ENCODE results near the gene ZBTB7B.

ZBTB7B gene

DNA sequence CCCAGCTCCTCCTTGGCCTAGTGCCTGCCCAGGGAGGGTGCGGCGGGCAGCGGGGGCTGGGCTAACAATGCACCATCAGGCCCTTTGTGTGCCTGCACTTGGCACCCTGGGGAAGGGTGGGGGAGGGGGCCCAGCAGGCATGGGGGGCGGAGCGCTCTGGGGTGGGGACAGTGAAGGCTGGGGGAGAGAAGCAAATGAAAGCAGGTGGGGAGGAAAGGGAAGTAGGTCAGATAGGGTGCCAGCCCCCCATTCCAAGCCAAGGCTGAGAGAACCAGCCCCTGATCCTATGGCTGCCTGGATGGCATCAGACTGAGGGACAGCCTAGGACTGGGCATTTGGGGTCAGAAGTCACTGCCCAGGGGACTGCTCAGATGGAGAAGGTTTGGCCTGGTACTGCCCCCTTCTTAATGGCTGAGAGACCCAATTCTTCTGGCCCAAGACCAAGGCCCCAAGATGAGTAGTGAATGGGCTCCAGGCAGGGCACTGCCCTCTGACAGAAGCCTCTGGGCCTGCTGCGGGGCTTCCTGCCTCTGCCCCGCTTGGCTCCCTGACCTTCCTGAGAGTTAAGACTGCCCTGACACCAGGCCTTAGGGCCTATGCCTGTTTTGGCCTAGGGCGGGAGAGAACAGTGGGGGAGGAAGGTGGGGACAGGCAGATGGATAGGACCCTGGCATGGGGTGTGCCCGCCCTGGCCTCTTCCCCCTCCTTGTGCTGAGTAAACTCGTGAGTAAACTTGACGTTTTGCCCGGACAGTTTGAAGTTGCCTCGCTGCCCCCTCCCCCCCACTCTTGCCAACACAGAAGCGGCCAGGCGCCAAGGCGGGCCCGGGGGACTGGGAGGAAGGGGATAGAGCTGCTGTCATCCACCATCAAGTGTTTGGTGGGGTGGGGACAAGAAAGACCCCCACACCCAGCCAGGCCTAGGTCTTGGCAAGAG lies 2.7 kb downstream of the ZBTB7B start:
- no peak for FAIRE-seq

DNA sequence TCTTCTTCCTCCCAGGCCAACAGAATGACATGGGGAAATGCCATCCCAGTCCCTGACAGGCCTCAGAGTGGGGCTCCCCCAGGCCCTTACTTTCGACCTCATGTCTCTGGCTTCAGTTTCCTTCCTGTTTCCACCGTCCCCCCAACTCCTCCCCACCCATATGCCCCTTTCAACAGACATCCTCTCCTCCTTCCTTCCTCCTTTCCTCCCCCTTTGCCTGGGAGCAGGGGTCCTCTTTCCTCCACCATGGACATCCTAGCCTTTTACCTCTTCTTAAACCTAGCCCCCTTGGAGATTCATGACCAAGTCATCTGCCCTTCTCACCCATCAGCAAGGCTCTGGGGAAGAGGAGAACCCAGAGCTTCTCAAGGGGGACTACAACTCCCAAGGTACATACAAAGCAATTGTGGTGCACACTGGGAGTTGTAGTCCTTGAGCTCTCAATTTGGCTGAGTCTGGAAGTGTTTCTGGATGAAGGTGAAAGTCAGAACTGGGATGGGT lies 4.0 kb downstream of the ZBTB7B start:
- FAIRE-seq: no peak

- FAIRE-seq: no peak
These were observed 4.7 kb downstream of the ZBTB7B start for GRCh38 chr1:155007251-155007828.

DNA sequence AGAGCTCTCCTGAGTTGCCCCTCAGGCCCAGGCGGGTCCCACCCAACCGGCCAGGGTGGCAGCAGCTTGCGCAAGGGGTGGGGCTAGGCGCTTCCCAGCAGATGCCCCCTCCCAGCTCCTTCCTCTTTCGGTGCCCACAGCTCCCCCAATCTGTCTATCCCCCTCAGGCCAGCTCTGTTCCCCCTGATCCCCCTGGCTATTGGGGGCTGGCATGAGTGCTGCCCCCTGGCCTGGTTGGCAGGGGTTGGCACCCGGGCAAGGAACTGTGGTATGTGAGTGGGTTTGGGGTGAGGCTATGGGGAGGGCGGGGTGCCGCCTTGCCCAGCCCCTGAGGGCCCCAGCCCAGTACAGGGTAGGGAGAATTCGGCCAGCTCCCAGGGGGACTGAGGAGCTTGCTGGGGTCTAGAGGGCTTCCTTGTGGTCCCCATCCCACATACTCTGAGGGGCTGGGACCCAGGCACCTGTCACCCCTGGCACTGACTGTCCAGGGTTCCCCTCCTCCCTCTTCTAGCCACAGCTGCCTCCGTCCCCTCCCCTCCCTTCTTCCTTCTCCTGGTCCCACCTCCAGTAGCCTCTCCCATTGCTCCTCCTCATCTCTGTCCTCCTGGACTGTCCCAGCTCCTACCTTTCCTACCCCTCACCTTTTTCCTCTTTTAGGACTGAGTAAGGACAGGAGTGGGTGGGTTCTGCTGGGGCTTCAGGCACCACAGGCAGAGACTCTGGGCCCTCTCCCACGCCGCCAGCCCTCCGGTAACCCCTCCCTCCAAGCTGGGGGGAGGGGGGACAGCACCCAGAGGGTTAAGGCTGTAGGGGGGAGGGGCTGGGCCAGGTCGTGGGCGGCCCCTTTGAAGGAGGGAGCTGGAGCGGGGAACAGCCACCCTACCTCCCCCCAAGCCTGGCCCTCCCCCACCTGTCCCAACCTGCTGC lies 5.7 kb downstream of the ZBTB7B start:
- no peak for FAIRE-seq

- no peak for FAIRE-seq
These were observed 6.7 kb downstream of the ZBTB7B start for GRCh38 chr1:155009221-155009711.

DNA sequence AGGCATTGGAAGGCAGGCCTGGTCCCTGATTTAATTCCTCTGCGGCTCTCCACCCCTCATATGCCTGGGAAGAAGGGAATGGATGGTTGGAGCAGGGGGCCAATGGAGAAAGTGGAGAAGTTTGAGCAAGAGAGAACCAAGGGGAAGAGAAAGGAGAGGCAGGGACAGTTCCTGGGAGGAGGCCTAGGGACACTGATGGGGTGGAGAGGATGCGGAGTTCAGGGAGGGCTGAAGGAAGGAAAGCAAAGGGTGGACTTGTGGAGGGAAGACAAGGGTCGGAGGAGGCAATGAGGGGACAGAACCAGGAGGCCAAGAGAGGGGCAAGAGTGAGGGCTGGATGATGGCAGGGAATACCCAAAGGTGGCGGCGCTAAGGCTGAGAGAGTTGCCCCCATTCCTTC lies 7.1 kb downstream of the ZBTB7B start:
- FAIRE-seq: no peak

DNA sequence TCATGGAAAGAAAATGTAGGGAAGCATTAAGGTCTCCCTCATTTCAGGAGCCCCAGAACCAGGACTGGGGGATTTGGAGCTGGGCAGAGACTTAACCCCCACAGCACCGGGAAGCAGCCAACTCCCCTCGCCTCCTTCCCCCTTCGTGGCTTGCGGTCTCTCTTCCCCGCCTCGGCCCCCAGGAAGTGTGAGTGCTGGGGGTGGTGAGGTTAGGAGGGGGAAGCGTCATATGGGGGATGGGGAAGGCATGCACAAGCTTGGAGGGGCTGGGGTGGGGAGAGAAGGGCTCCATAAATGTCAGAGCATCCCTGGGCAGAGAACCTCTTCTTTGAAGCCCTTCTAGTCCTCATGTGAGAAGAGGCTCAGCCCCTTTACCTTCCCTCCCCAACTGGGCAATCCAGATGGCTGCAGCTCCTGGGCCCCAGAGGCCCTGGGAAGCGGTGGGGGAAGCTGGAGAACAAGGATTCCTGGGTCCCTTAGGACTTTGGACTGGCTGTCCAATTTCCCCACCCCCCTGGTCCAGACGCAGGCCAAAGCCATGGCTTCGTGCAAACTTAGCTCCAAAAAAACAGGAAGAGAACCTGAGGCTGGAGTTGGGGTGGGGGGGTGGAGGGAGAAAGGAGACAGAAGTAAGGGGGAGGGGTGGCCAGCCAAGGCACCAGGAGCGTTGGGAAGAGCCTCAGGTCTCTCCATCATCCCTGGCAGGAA lies 7.8 kb downstream of the ZBTB7B start:
- FAIRE-seq: no peak

DNA sequence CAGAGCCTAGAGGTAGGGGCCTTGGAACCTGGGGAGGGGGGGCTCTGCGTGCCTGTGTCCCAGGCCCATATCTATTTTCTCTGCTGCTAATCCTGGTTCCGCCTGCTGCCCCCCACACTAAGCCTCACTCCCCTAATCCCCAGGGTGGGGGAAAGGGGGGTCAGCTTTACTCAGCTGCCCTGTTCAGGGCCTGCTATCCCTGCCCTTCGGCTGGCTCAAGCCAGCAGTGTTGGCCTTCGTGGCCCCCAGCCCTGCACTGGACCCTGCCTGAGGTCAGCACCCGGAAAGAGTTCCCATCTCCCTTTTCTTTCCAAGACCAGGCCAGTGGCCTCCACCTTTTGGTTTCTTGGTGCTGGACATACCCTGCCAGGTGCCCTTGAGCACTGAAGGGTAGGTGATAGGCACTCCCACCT lies 8.4 kb downstream of the ZBTB7B start:
- FAIRE-seq: no peak

- no peak for FAIRE-seq
These were observed 8.9 kb downstream of the ZBTB7B start for GRCh38 chr1:155011437-155012025.

DNA sequence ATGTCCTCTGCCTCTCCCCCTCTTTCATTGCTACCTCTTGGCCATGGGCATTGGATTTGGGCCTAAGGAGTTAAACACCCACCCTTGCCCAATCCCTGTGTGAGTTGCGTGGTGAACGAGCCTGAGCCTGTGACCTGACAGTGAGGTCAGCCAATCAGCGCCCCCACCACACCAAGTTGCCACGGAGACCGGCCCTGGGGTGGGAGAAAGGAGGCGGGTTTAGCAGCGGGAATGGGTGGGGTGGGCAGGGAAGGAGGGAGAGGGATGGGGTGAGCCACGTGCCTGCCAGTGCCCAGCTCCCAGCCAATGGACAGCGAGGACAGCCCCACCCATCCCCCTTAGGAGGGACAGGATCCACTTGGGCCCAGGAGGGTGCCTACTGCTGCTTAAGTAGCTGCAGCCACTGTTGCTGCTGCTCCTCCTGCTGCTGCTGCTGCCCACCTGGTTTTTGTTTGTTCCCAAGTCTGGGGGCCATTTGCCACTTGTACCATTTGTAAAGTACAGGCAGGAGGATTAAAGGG lies 9.5 kb downstream of the ZBTB7B start:
- no peak for FAIRE-seq

GRCh38 chr1:155012776-155013602 lies 10.4 kb downstream of the ZBTB7B start:
- FAIRE-seq: no peak

GRCh38 chr1:155013632-155014031 lies 11.0 kb downstream of the ZBTB7B start:
- no peak for FAIRE-seq

DNA sequence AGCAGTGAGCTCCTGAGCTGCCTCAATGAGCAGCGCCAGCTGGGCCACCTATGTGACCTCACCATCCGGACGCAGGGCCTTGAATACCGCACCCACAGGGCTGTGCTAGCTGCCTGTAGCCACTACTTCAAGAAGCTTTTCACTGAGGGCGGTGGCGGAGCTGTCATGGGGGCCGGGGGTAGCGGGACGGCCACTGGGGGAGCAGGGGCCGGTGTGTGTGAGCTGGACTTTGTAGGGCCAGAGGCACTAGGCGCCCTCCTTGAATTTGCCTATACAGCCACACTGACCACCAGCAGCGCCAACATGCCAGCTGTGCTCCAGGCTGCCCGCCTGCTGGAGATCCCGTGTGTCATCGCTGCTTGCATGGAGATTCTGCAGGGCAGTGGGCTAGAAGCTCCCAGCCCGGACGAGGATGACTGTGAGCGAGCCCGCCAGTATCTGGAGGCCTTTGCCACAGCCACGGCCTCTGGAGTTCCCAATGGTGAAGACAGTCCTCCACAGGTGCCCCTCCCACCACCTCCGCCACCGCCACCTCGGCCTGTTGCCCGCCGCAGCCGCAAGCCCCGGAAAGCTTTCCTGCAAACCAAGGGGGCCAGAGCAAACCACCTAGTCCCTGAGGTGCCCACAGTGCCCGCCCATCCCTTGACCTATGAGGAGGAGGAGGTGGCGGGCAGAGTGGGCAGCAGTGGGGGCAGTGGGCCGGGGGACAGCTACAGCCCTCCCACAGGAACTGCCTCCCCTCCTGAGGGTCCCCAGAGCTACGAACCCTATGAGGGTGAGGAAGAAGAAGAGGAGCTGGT lies 12.3 kb downstream of the ZBTB7B start:
- no peak for FAIRE-seq

GRCh38 chr1:155015527-155016230 lies 13.1 kb downstream of the ZBTB7B start:
- no peak for FAIRE-seq

- no peak for FAIRE-seq
These were observed 13.7 kb downstream of the ZBTB7B start for GRCh38 chr1:155016231-155016831.

DNA sequence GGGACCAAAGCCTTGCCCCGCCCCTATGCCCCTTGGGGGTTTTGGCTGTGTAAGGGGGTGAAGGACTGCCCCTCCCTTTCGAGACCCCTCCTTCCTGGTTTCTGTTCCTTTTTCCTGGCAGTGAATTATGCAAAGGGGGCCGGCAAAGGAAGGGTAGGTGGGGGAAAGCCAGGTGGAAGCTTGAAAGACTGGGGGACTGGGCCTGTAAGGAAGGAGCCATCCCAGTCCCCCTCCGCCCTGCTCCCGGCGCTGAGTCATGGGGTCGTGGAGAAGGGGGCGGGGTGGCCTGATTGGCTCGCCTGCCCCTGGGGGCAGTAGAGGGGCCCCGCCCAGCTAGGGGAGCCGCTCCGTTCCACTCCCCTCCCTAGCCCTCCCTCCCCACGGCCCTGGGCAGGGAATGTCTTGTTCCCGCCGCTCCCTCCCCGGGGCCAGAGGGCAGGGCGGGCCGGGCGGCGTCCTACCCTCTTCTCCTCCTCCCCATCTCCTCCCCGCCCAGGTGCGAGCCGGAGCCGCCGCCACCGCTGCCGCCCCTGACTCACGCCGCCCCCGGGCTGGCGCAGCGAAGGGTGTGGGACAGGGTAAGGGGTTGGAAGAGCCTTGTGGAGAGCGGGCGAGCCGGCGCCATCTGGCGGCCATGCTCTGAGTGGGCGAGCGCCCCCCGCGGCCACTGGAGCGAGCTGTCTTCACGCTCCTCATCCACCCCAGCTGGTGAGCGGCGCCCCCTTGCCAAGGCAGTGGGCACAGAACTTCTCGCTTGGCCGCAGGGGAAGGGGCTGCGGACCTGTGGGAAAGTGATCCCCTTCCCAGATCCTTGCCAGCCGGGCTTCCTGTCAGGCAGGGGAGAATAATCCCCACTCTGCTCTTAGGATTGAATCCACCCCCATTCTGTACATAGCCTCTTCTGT lies 14.7 kb downstream of the ZBTB7B start:
- FAIRE-seq: no peak

DNA sequence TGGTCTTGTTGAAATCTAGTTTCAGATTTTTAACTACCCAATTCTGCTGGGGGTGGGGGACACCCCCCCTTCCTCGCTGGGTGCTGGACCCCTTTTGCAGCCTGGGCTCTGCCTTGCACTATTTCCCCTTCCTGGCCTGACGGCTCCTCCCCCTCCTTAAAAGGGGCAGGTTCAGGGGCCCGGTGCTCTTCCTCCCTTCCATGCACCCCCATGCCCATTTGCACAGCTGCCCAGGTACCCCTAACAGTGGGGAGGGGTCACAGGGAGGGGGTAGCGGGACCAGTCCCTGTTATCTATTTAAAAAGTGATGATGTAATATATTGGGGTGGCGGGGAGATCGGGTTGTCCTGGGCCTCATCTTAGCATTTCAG lies 15.3 kb downstream of the ZBTB7B start:
- FAIRE-seq: no peak

Measured in colon (tissue), 2 donors.